HG02610 (cell line): Measurements from ENCODE around the gene TSHZ3.

ENCODE experiments used
- ATAC-seq: cut with Tn5 transposase; IDR thresholded peaks from one replicate; pipeline ENCODE4 v1.9.1; 2021; ENCODE audit warnings: mild to moderate bottlenecking, moderate library complexity; ENCODE audit not compliant: unreplicated experiment

TSHZ3 gene

GRCh38 chr19:31252441-31252840 is 96.8 kb downstream of the TSHZ3 start:
- ATAC-seq = no peak

DNA sequence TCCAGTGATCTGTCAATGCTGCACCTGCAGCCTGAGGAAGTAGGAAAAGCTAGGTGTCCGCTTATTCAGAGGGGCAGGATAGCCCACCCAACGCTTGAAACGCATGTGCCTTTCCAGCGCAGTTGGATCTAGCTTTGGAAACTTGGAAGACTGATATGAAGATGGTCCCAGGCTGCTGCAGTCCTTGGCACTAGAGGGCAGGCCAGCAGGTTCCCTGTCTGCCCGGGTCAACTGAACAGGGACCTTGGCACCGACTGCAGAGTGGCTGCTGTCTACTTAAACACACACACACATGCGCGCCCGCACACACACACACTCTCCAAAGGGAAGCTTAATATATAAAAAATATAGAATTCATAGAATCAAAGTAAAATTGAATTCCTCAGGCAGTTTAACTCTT is 100.0 kb downstream of the TSHZ3 start:
- no peak for ATAC-seq

GRCh38 chr19:31235806-31236205 is 113.4 kb downstream of the TSHZ3 start:
- ATAC-seq = no peak

DNA sequence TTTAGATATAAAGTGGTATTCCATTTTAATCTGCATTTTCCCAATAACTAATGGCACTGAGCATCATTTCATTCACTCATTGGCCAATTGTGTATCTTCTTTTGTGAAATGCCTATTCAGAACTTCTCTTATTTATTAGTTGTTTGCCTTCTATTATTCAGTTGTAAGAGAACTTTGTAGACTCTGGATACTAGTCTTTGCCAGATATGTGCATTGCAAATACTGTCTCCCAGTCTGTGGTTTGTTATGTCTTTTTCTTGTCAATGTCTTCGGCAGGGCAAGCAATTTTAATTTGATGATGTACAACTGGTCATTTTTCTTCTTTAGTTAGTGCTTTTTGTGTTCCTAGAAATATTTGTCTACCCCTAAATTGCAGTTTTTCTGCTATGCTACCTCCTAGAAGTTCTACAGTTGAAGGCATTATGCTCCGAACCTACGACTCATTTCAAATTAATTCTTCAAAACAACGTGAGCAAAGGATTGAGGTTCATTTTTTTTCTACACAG is 115.9 kb downstream of the TSHZ3 start:
- no peak for ATAC-seq

DNA sequence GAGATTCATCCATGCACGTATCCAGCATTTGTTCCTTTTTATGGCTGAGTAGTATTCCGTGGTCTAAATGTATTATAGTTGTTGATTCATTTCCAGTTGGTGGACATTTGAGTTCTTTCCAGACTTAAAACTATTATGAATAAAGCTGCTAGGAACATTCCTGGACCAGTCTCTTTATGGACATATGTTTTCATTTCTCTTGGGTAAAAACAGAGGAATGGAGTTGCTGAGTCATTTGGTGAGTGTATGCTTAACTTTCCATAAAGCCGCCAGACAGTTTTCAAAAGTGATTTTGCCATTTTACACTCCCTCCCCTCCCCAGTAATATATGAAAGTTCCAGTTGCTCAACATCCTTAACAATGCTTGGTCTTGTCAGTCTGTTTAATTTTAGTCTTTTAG is 116.4 kb downstream of the TSHZ3 start:
- no peak for ATAC-seq

- no peak for ATAC-seq
Measured at GRCh38 chr19:31232180-31232579, 117.1 kb downstream of the TSHZ3 start.

DNA sequence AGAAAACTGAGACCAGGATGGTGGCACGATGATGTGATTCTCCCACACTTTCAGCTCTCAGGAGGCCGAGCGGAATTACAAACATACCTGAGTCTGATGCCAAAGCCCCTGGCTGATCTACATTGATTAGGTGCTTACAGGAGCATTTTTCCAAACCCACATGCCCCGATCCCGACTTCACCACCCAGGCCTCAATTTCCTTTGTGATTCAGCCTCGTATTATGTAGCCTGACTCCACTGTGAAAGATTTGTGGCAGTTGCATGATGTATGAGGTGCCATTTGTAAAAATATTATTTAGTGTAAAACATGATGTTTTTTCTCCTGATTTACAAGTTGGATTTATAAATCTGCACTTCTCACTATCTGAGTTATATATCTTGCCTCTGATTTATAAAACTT is 118.0 kb downstream of the TSHZ3 start:
- no peak for ATAC-seq

DNA sequence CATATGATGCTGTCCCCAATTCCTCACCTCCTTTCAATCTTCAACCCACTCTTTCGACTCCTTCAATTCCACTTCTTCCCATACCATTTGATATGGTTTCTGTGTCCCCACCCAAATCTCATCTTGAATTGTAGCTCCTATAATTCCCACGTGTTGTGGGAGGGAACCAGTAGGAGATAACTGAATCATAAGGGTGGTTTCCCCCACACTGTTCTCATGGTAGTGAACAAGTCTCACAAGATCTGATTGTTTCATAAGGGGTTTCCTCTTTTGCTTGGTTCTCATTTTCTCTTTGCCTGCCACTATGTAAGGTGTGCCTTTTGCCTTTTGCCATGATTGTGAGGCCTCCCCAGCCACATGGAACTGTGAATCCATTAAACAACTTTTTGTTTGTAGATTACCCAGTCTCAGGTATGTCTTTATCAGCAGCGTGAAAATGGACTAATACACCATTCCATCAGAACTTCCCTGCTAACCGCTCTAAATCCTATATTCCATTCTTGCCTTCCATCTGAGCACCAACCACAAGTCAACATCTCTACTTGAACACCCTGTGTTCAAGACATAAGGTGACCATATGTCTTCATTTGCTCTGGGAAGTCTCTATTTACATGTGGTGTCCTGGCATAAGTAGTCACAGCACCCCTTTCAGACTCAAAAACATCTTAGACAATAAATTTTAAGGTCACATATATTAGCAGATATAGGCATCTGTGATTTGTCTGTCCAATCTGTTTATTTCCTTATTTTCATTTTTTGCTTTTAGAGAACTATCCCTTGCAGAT is 122.9 kb downstream of the TSHZ3 start:
- ATAC-seq = no peak
